ENCODE data around the gene RGL1. TPM values are rescaled to one million over a fixed set of nuclear protein-coding genes. Genes with fewer than 3 reads are reported as not detected.

RGL1 gene
- total RNA-seq, 1 experiment from 2014 or later, result 2.1 TPM

GRCh38 chr1:183891158-183891856 lies 86.4 kb downstream of the RGL1 start:
- intact Hi-C loops (cut with micrococcal nuclease), result no loop called here
- no peak for DNase-seq (ENCODE audit: unreplicated experiment)
- Mint-ChIP-seq H3K27me3 (ENCODE audit: insufficient read depth, unreplicated experiment) (no peaks in the 10 kb centered on the region), H3K9me3 (ENCODE audit: unreplicated experiment) (no peaks in the 10 kb centered on the region), H3K27ac (ENCODE audit: low read depth, unreplicated experiment) (no peak overlapping the region), H3K36me3 (ENCODE audit: insufficient read depth, unreplicated experiment) (peaks cover 4% of the 10 kb centered on the region), H3K4me1 (ENCODE audit: insufficient read depth, unreplicated experiment) (peaks cover under 1% of the 10 kb centered on the region), H3K4me3 (ENCODE audit: unreplicated experiment) (no peak overlapping the region)
- TF ChIP-seq CTCF (IDR thresholded peaks at IDR 0.05; ENCODE audit: unreplicated experiment), result no peak
- ChIA-PET POLR2A (interaction anchor here (0.6 to 1.6 kb wide), 3 partner anchors 10 to 33 kb away, joined by 3 to 8 read pairs (median 3); no protein-coding TSS in a partner anchor), CTCF (interaction anchor here (0.5 to 1.3 kb wide), 6 partner anchors 24 to 469 kb away, joined by 3 to 7 read pairs (median 3); no protein-coding TSS in a partner anchor)
- no TSS peak for BruUV-seq (replicated peaks)

- TF ChIP-seq CTCF (IDR thresholded peaks at IDR 0.05; ENCODE audit: unreplicated experiment), result no peak
- intact Hi-C loops (cut with micrococcal nuclease), result no loop called here
- H3K4me3 Mint-ChIP-seq (ENCODE audit: unreplicated experiment), result no peak overlapping the region
- BruUV-seq (replicated peaks), result no TSS peak
- no peaks in the 10 kb centered on the region for H3K27me3 Mint-ChIP-seq (ENCODE audit: insufficient read depth, unreplicated experiment)
- peak; percentile 78 for DNase-seq (ENCODE audit: unreplicated experiment)
- H3K4me1 Mint-ChIP-seq (ENCODE audit: insufficient read depth, unreplicated experiment), result peaks cover 6% of the 10 kb centered on the region
- ChIA-PET CTCF (interaction anchor here (0.7 to 2.4 kb wide), 8 partner anchors 11 to 237 kb away, joined by 3 to 13 read pairs (median 6); partner anchors contain the start of gene COLGALT2), POLR2A (interaction anchor here (0.6 to 1.6 kb wide), 4 partner anchors 10 to 87 kb away, joined by 3 to 4 read pairs (median 4); no protein-coding TSS in a partner anchor)
- peaks cover 4% of the 10 kb centered on the region for H3K36me3 Mint-ChIP-seq (ENCODE audit: insufficient read depth, unreplicated experiment)
- H3K9me3 Mint-ChIP-seq (ENCODE audit: unreplicated experiment), result no peaks in the 10 kb centered on the region
- no peak overlapping the region for H3K27ac Mint-ChIP-seq (ENCODE audit: low read depth, unreplicated experiment)
Observed at GRCh38 chr1:183892351-183892793, 87.5 kb downstream of the RGL1 start.

GRCh38 chr1:183893561-183894289 lies 88.8 kb downstream of the RGL1 start:
- Mint-ChIP-seq H3K4me3 (ENCODE audit: unreplicated experiment) (no peak overlapping the region), H3K36me3 (ENCODE audit: insufficient read depth, unreplicated experiment) (no peaks in the 10 kb centered on the region), H3K27ac (ENCODE audit: low read depth, unreplicated experiment) (no peak overlapping the region), H3K4me1 (ENCODE audit: insufficient read depth, unreplicated experiment) (peaks cover 6% of the 10 kb centered on the region), H3K27me3 (ENCODE audit: insufficient read depth, unreplicated experiment) (no peaks in the 10 kb centered on the region), H3K9me3 (ENCODE audit: unreplicated experiment) (no peaks in the 10 kb centered on the region)
- intact Hi-C loops (cut with micrococcal nuclease), result no loop called here
- ChIA-PET POLR2A (interaction anchor here (1.6 kb wide), 1 partner anchor 22 kb away, joined by 4 read pairs; no protein-coding TSS in a partner anchor), CTCF (interaction anchor here (0.6 to 2.4 kb wide), 7 partner anchors 11 to 238 kb away, joined by 3 to 13 read pairs (median 4); no protein-coding TSS in a partner anchor)
- DNase-seq (ENCODE audit: unreplicated experiment), result no peak
- TF ChIP-seq CTCF (IDR thresholded peaks at IDR 0.05; ENCODE audit: unreplicated experiment), result no peak
- no TSS peak for BruUV-seq (replicated peaks)

DNA sequence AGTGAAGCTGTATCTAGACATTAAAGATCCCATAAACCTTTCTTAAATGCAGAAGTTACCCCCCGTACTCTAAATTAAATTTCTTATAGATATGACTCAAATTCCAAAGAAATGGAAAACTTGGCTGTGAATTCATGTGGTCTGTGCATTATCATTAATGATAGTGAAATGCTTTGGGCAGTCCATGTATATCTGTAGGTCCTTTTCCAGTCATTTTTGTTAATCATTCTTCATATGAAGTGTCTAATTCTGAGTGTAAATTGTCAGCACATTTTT lies 89.3 kb downstream of the RGL1 start:
- Mint-ChIP-seq H3K36me3 (ENCODE audit: insufficient read depth, unreplicated experiment) (no peaks in the 10 kb centered on the region), H3K9me3 (ENCODE audit: unreplicated experiment) (no peaks in the 10 kb centered on the region), H3K27me3 (ENCODE audit: insufficient read depth, unreplicated experiment) (no peaks in the 10 kb centered on the region), H3K4me3 (ENCODE audit: unreplicated experiment) (no peak overlapping the region), H3K4me1 (ENCODE audit: insufficient read depth, unreplicated experiment) (peaks cover 6% of the 10 kb centered on the region), H3K27ac (ENCODE audit: low read depth, unreplicated experiment) (no peak overlapping the region)
- no peak for TF ChIP-seq CTCF (IDR thresholded peaks at IDR 0.05; ENCODE audit: unreplicated experiment)
- intact Hi-C loops (cut with micrococcal nuclease), result no loop called here
- no peak for DNase-seq (ENCODE audit: unreplicated experiment)
- POLR2A ChIA-PET, result no interaction called here
- CTCF ChIA-PET, result interaction anchor here (1.0 to 2.4 kb wide), 3 partner anchors 10 to 238 kb away, joined by 3 to 11 read pairs (median 4); no protein-coding TSS in a partner anchor
- no TSS peak for BruUV-seq (replicated peaks)

All from MCF 10A (cell line).